Esophagus squamous epithelium (tissue), 5 donors: ENCODE measurements around the gene FCHSD2. TPM values are rescaled to one million over a fixed set of nuclear protein-coding genes. Genes with fewer than 3 reads are reported as not detected.
"Not testable (repeated sequence)": the region's sequence is repeated elsewhere in the genome, so short reads cannot be mapped to it uniquely, and the experiment has no call there.

Source experiments
- DNase-seq: peaks from one replicate; lab custom pipeline; 2025; lab: John Stamatoyannopoulos, UW
- H3K27ac ChIP-seq, 4 donors: fragments of 200-600 bp; sonication (generic); one replicate each; pipeline ENCODE4 v1.5.1; 2016 to 2019; ENCODE audit warnings: mild to moderate bottlenecking in 1 of 4
- H3K27me3 ChIP-seq, 4 donors: fragments of 200-600 bp; sonication (generic); 1 replicate in 3 of 4; 2 replicates in 1 of 4; pipeline versions ENCODE4 v1.5.1 to v1.6.0; 2017 to 2021; ENCODE audit warnings: antibody characterized with exemption in 1 of 4
- H3K36me3 ChIP-seq, 3 donors: fragments of 200-600 bp; sonication (generic); one replicate each; pipeline ENCODE4 v1.5.1; 2016 to 2019
- H3K4me1 ChIP-seq, 3 donors: fragments of 200-600 bp; sonication (generic); one replicate each; pipeline ENCODE4 v1.5.1; 2017 to 2019
- H3K4me3 ChIP-seq, 4 donors: fragments of 200-600 bp; sonication (generic); 1 replicate in 3 of 4; 2 replicates in 1 of 4; pipeline ENCODE4 v1.5.1; 2016 to 2019; ENCODE audit warnings: mild to moderate bottlenecking in 2 of 4, moderate library complexity in 1 of 4
- H3K9me3 ChIP-seq, 3 donors: fragments of 200-600 bp; sonication (generic); one replicate each; pipeline ENCODE4 v1.5.1; 2016 to 2019
- CTCF ChIP-seq, 6 experiments: fragments of 450-650 bp in 4 of 6; fragments of 200-600 bp in 2 of 6; sonication (generic) in 2 of 6; IDR thresholded peaks; one replicate each; pipeline ENCODE4 v1.5.1; 2016 to 2019; ENCODE audit warnings: antibody characterized with exemption in 6 of 6, mild to moderate bottlenecking in 4 of 6, moderate library complexity in 4 of 6
- POLR2A ChIP-seq, 4 donors: fragments of 450-650 bp; IDR thresholded peaks; one replicate each; pipeline ENCODE4 v1.6.1; 2017; ENCODE audit warnings: antibody characterized with exemption in 4 of 4, mild to moderate bottlenecking in 4 of 4, moderate library complexity in 3 of 4
- WGBS, 2 donors: methylation state at CpG; one replicate each; pipeline ENCODE4 v1.1.5; 2018; 5-methylcytosine and 5-hydroxymethylcytosine counted together
- intact Hi-C: fragments of 100-400 bp; cut with DNase I; formaldehyde crosslinking; loops from one replicate; pipeline ENCODE4 v1.15.0; 2022
- total RNA-seq, 4 donors: library from RNA; depleted of rRNA; stranded (reverse); fragments of >200 nt; gene quantifications; one replicate each; pipeline ENCODE4 v1.1.0, GENCODE V29; 2016
- donor health status: DM: yes; HTN: yes; CAD: no.

Gene FCHSD2
- total RNA-seq, 4 donors from 2014 or later: 4.1 to 12.8 (median 6.8) TPM

- Histone ChIP-seq H3K4me3 (no peak overlapping the region), H3K27me3 (no peaks in the 10 kb centered on the region), H3K4me1 (peaks cover 0 to 5% (median 0%) of the 10 kb centered on the region in 3 donors), H3K27ac (no peak overlapping the region), H3K36me3 (peaks cover 0 to 11% (median 0%) of the 10 kb centered on the region in 3 donors), H3K9me3 (no peaks in the 10 kb centered on the region)
- no peak for DNase-seq
- intact Hi-C loops: loop anchor here (10.0 kb wide), 1 partner anchor 250 kb away; no protein-coding TSS in a partner anchor
- WGBS, 2 donors: 70 to 100% methylated on average over 1 of the region's 1 CpG
- TF ChIP-seq CTCF (IDR thresholded peaks at IDR 0.05) (peak in 5 of 6 experiments; percentile 36 to 63 (median 44)), POLR2A (IDR thresholded peaks at IDR 0.05) (no peak)
These were observed 217.4 kb downstream of the FCHSD2 start for GRCh38 chr11:72924568-72925190.

GRCh38 chr11:72921028-72921716 is 220.9 kb downstream of the FCHSD2 start:
- 74 to 75% methylated on average over 5 of the region's 5 CpGs for WGBS, 2 donors
- intact Hi-C loops: loop anchor here (10.0 kb wide), 1 partner anchor 254 kb away; no protein-coding TSS in a partner anchor
- Histone ChIP-seq H3K4me3 (no peak overlapping the region), H3K9me3 (no peaks in the 10 kb centered on the region), H3K27me3 (no peaks in the 10 kb centered on the region), H3K27ac (no peak overlapping the region), H3K4me1 (peaks cover 0 to 5% (median 0%) of the 10 kb centered on the region in 3 donors), H3K36me3 (peaks cover 0 to 11% (median 0%) of the 10 kb centered on the region in 3 donors)
- DNase-seq: no peak
- no peak for TF ChIP-seq POLR2A (IDR thresholded peaks at IDR 0.05)
- TF ChIP-seq CTCF (IDR thresholded peaks at IDR 0.05): no peak

GRCh38 chr11:72920001-72920400 is 222.1 kb downstream of the FCHSD2 start:
- Histone ChIP-seq H3K4me3 (no peak overlapping the region), H3K27me3 (no peaks in the 10 kb centered on the region), H3K27ac (no peak overlapping the region), H3K36me3 (peaks cover 0 to 11% (median 0%) of the 10 kb centered on the region in 3 donors), H3K9me3 (no peaks in the 10 kb centered on the region), H3K4me1 (peaks cover 0 to 4% (median 0%) of the 10 kb centered on the region in 3 donors)
- DNase-seq: no peak
- TF ChIP-seq CTCF (IDR thresholded peaks at IDR 0.05) (no peak), POLR2A (IDR thresholded peaks at IDR 0.05) (no peak)
- intact Hi-C loops: loop anchor here (10.0 kb wide), 1 partner anchor 255 kb away; no protein-coding TSS in a partner anchor

GRCh38 chr11:72918851-72919250 is 223.3 kb downstream of the FCHSD2 start:
- Histone ChIP-seq H3K4me3 (no peak overlapping the region), H3K9me3 (no peaks in the 10 kb centered on the region), H3K27ac (no peak overlapping the region), H3K4me1 (no peaks in the 10 kb centered on the region), H3K36me3 (peaks cover 0 to 11% (median 0%) of the 10 kb centered on the region in 3 donors), H3K27me3 (no peaks in the 10 kb centered on the region)
- no peak for DNase-seq
- TF ChIP-seq POLR2A (IDR thresholded peaks at IDR 0.05): no peak
- TF ChIP-seq CTCF (IDR thresholded peaks at IDR 0.05): no peak
- intact Hi-C loops: no loop called here

GRCh38 chr11:72912253-72912652 is 229.9 kb downstream of the FCHSD2 start:
- Histone ChIP-seq H3K9me3 (peaks cover 0 to 23% (median 13%) of the 10 kb centered on the region in 3 donors), H3K4me3 (no peak overlapping the region), H3K36me3 (peaks cover 0 to 5% (median 0%) of the 10 kb centered on the region in 3 donors), H3K27me3 (no peaks in the 10 kb centered on the region), H3K27ac (no peak overlapping the region), H3K4me1 (no peaks in the 10 kb centered on the region)
- TF ChIP-seq POLR2A (IDR thresholded peaks at IDR 0.05) (no peak), CTCF (IDR thresholded peaks at IDR 0.05) (no peak)
- DNase-seq: no peak
- intact Hi-C loops: no loop called here
- WGBS, 2 donors: 94 to 95% methylated on average over 1 of the region's 1 CpG

- H3K4me3 ChIP-seq, H3K27ac ChIP-seq, H3K27me3 ChIP-seq, H3K4me1 ChIP-seq, H3K36me3 ChIP-seq, DNase-seq, intact Hi-C loops: not testable (repeated sequence)
- WGBS, 2 donors: 100% methylated on average over 4 of the region's 42 CpGs; no CpG with 5 or more reads in 1 of the 2 donors
- peaks cover 0 to 30% (median 13%) of the 10 kb centered on the region in 3 donors for H3K9me3 ChIP-seq
These were observed 232.3 kb downstream of the FCHSD2 start for GRCh38 chr11:72909558-72910388.
